Peyer's patch (tissue), 4 donors: ENCODE data around the gene CDH26. TPM values are rescaled to one million over a fixed set of nuclear protein-coding genes. Genes with fewer than 3 reads are reported as not detected.

ENCODE experiments used
- DNase-seq, 3 donors: peaks; one replicate each; pipeline ENCODE4 v3.0.0-alpha.2; 2017 to 2019
- H3K27ac ChIP-seq, 4 donors: fragments of 200-600 bp; sonication (generic); one replicate each; pipeline ENCODE4 v1.5.1; 2016 to 2019
- H3K27me3 ChIP-seq, 2 donors: fragments of 200-600 bp; sonication (generic); one replicate each; pipeline ENCODE4 v1.5.1; 2019
- H3K36me3 ChIP-seq, 3 donors: fragments of 200-600 bp; sonication (generic); one replicate each; pipeline ENCODE4 v1.5.1; 2016 to 2019
- H3K4me1 ChIP-seq, 4 donors: fragments of 200-600 bp; sonication (generic); one replicate each; pipeline ENCODE4 v1.5.1; 2016 to 2019
- H3K4me3 ChIP-seq, 4 donors: fragments of 200-600 bp; sonication (generic); 1 replicate in 3 of 4; 2 replicates in 1 of 4; pipeline ENCODE4 v1.5.1; 2016 to 2019; ENCODE audit warnings: mild to moderate bottlenecking in 1 of 4
- H3K9me3 ChIP-seq, 4 donors: fragments of 200-600 bp; sonication (generic); one replicate each; pipeline ENCODE4 v1.5.1; 2016 to 2019; ENCODE audit warnings: mild to moderate bottlenecking in 1 of 4
- POLR2A ChIP-seq, 2 donors: fragments of 450-650 bp; IDR thresholded peaks; one replicate each; pipeline ENCODE4 v1.5.1; 2017; ENCODE audit warnings: antibody characterized with exemption in 2 of 2, mild to moderate bottlenecking in 2 of 2, moderate library complexity in 2 of 2
- total RNA-seq, 4 donors: library from RNA; depleted of rRNA; stranded (reverse); fragments of >200 nt; gene quantifications; one replicate each; pipeline ENCODE4 v1.1.0, GENCODE V29; 2016
- TF ChIP-seq, protein P1 (sequence below), 6 experiments: fragments of 450-650 bp in 4 of 6; fragments of 200-600 bp in 2 of 6; sonication (generic) in 1 of 6; IDR thresholded peaks; one replicate each; pipeline ENCODE4 v1.5.1; 2017 to 2019; ENCODE audit warnings: antibody characterized with exemption in 6 of 6, mild to moderate bottlenecking in 3 of 6, moderate library complexity in 1 of 6

The CDH26 gene
- total RNA-seq, 4 donors from 2014 or later: 0.88 to 9.8 (median 2.1) TPM

DNA sequence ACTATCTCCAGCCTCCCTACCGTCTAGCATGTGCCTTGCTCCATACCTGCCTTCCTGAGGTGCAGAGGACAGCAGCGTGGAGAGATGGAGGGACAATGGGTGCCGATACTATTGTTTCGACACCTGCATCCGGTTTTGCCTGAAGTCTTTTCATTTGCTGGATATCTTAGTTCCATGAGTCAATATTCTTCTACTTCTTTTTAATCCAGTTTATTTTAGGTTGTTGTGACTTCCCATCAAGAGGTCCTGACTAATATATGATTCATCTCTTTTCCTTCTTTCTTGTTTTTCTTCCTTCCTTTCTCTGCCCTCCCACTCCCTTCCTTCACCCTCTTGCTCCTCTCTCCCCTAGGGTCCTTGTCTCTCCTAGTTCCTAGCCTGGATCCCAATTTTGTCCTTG, 91.4 kb downstream of the CDH26 start:
- DNase-seq: no peak
- Histone ChIP-seq H3K4me1 (no peaks in the 10 kb centered on the region), H3K9me3 (no peaks in the 10 kb centered on the region), H3K27ac (no peak overlapping the region), H3K4me3 (no peak overlapping the region), H3K36me3 (no peaks in the 10 kb centered on the region), H3K27me3 (no peaks in the 10 kb centered on the region)
- no peak for TF ChIP-seq POLR2A (IDR thresholded peaks at IDR 0.05)
- TF ChIP-seq, protein P1, sequence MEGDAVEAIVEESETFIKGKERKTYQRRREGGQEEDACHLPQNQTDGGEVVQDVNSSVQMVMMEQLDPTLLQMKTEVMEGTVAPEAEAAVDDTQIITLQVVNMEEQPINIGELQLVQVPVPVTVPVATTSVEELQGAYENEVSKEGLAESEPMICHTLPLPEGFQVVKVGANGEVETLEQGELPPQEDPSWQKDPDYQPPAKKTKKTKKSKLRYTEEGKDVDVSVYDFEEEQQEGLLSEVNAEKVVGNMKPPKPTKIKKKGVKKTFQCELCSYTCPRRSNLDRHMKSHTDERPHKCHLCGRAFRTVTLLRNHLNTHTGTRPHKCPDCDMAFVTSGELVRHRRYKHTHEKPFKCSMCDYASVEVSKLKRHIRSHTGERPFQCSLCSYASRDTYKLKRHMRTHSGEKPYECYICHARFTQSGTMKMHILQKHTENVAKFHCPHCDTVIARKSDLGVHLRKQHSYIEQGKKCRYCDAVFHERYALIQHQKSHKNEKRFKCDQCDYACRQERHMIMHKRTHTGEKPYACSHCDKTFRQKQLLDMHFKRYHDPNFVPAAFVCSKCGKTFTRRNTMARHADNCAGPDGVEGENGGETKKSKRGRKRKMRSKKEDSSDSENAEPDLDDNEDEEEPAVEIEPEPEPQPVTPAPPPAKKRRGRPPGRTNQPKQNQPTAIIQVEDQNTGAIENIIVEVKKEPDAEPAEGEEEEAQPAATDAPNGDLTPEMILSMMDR (IDR thresholded peaks at IDR 0.05): no peak

DNA sequence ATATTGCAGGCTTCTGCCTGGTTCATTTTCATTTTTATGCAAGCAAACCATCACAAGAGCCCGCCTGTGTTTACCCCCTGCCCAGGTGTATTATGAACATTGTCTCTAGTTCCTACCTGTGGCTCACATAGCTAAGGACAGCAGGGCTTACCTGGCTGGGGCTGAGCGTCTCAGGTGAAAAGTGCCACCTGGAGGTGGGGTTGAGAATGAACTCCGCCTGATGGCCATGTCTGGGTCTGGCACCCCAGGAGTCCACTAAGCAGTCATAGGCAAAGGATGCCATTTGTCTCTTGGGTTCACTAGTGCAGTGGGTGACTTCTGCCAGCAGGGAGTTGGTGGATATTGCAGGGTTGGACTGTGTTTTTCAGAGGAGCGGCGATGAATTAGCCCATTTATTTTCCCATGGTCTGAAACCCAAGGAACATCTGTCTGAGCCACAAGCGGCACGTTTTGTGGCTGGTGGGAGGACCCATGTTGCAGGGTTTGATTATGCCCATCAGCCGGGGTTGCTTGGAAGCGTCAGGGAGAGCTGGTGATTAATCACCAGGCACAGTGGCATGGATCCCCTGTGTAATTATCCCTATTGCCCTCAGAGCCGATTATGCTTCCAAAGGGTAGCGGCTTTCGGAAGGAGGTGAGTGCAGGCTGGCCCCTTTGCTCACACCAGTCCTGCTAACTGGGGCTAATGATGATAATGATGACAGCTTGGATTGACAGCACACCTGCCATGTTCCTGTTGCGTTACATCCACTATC, 92.1 kb downstream of the CDH26 start:
- H3K36me3 ChIP-seq: no peaks in the 10 kb centered on the region
- H3K27ac ChIP-seq: no peak overlapping the region
- H3K9me3 ChIP-seq: no peaks in the 10 kb centered on the region
- DNase-seq: no peak
- no peaks in the 10 kb centered on the region for H3K4me1 ChIP-seq
- no peak overlapping the region for H3K4me3 ChIP-seq
- H3K27me3 ChIP-seq: no peaks in the 10 kb centered on the region
- TF ChIP-seq POLR2A (IDR thresholded peaks at IDR 0.05): no peak
- TF ChIP-seq, protein P1 (IDR thresholded peaks at IDR 0.05): peak in 3 of 6 experiments; percentile 4 to 46 (median 34)

DNA sequence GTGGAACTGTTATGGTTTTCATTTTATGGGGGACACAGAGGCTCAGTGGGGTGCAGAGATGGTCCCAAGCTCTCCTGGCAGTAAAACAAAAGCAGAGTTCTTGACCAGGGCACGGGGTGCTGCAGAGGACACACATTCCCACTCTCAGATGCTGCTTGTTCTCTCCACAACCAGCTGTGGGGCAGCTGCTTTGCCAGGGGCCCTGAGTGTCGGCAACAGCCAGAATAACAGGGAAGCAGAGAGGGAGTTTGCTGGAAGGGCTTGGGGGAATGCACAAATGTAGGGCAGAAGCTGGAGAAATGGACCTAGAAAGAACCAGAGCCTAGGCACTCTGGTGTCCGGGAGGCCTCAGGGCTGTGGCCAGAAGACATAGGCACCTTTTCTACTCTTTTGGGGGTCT, 93.7 kb downstream of the CDH26 start:
- no peaks in the 10 kb centered on the region for H3K36me3 ChIP-seq
- no peak overlapping the region for H3K4me3 ChIP-seq
- DNase-seq: no peak
- H3K4me1 ChIP-seq: no peaks in the 10 kb centered on the region
- no peak overlapping the region for H3K27ac ChIP-seq
- H3K9me3 ChIP-seq: no peaks in the 10 kb centered on the region
- no peak for TF ChIP-seq POLR2A (IDR thresholded peaks at IDR 0.05)
- TF ChIP-seq, protein P1 (IDR thresholded peaks at IDR 0.05): no peak
- H3K27me3 ChIP-seq: no peaks in the 10 kb centered on the region

DNA sequence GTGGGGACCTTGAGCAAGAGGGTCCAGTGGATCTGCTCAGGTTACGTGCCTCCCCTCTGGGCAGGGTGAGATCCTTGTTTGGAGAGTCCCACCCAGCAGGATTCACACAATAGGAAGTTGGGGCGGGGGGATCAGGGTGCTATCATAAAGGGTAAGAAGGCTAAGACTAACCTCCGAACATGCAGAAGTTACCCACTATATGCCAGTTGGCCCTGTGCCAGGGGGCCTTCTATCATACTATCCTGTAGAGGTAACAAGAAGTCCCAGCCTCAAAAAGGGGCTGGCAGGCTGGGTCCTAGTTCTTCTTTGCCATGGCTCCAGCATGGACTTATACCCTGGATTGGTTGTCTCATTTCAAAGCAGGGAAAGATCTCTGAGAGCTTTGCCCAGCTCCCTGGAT, 94.1 kb downstream of the CDH26 start:
- H3K9me3 ChIP-seq: no peaks in the 10 kb centered on the region
- H3K36me3 ChIP-seq: no peaks in the 10 kb centered on the region
- no peak overlapping the region for H3K27ac ChIP-seq
- no peaks in the 10 kb centered on the region for H3K27me3 ChIP-seq
- no peak for TF ChIP-seq POLR2A (IDR thresholded peaks at IDR 0.05)
- TF ChIP-seq, protein P1 (IDR thresholded peaks at IDR 0.05): no peak
- H3K4me3 ChIP-seq: no peak overlapping the region
- no peak for DNase-seq
- H3K4me1 ChIP-seq: no peaks in the 10 kb centered on the region

DNA sequence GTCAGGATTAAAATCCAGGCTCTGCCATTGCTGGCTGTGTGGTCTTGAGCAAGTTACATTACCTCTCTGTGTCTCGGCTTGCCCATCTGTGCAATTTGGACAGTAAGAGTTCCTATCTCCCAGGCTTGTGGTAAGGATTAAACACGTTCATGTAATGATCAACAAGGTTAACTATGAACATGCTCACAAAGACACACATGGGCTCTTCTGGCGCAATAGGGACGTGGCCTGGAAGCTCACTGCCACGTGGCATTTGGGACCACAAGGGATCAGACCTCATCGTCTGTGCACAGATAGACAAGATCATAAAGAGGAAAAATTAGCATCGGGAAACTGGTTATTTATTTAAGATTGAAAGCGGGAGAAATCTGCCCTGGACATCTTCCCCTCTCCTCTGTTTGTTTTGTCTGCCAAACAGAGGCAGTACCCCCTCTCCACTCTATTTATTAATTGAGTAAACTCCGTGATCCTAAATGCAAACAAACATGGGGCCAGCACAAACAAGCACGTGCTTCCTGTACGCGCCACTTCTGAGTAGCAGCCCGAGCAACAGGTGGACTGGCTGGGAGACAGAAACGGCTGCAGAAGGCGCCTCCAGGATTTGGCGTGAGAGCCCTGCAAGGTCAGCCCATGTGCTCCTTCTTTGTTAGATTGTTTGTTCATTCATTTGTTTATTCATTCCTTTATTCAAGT, 95.0 kb downstream of the CDH26 start:
- no peaks in the 10 kb centered on the region for H3K27me3 ChIP-seq
- no peak overlapping the region for H3K27ac ChIP-seq
- H3K36me3 ChIP-seq: no peaks in the 10 kb centered on the region
- no peak overlapping the region for H3K4me3 ChIP-seq
- H3K9me3 ChIP-seq: no peaks in the 10 kb centered on the region
- DNase-seq: no peak
- TF ChIP-seq, protein P1 (IDR thresholded peaks at IDR 0.05): no peak
- no peak for TF ChIP-seq POLR2A (IDR thresholded peaks at IDR 0.05)
- no peaks in the 10 kb centered on the region for H3K4me1 ChIP-seq
